ENCODE measurements around the gene RAC3. TPM values are rescaled to one million over a fixed set of nuclear protein-coding genes. Genes with fewer than 3 reads are reported as not detected.

The RAC3 gene
- polyA plus RNA-seq, 2 of the 4 experiments (the other 2 are of a cell fraction) = 9.9 to 21.0 TPM

- no peak for TF ChIP-seq E2F6 (IDR thresholded peaks at IDR 0.05; ENCODE audit: borderline replicate concordance, low read depth)
- no peak for TF ChIP-seq EP300 (IDR thresholded peaks at IDR 0.05)
- no peak for TF ChIP-seq JUNB (IDR thresholded peaks at IDR 0.05)
- TF ChIP-seq CEBPB (IDR thresholded peaks at IDR 0.05) = no peak
- no peak for TF ChIP-seq CHD4 (IDR thresholded peaks at IDR 0.05; ENCODE audit: borderline replicate concordance)
Observed at GRCh38 chr17:81999976-82000802, 31.3 kb upstream of the RAC3 start (continued).

- POLR2A ChIA-PET = interaction anchor here (0.6 kb wide), 1 partner anchor 23 kb away, joined by 3 read pairs; no protein-coding TSS in a partner anchor
- H3K27ac ChIP-seq = peak overlapping the region in 1 of 2 experiments; percentile 93; a peak in 3 of 6 replicates
- H3K4me3 ChIP-seq = no peak overlapping the region
- H3K9me3 ChIP-seq = no peaks in the 10 kb centered on the region
- DNase-seq (ENCODE audit: low read depth in 1 of 2, low spot score in 1 of 2) (no peak), ATAC-seq (no peak), FAIRE-seq (no peak)
- TF ChIP-seq JUNB (IDR thresholded peaks at IDR 0.05) (no peak), KDM5A (IDR thresholded peaks at IDR 0.05) (no peak), ZSCAN20 (CRISPR knock-in tag; IDR thresholded peaks at IDR 0.05) (no peak), HOXB5 (CRISPR knock-in tag; IDR thresholded peaks at IDR 0.05) (no peak), JUN (IDR thresholded peaks at IDR 0.05) (no peak), HES2 (IDR thresholded peaks at IDR 0.05) (no peak), RFX5 (IDR thresholded peaks at IDR 0.05) (no peak), CBX2 (IDR thresholded peaks at IDR 0.05; ENCODE audit: borderline replicate concordance, low read depth) (no peak), RCOR1 (IDR thresholded peaks at IDR 0.05; ENCODE audit: low read depth, low read length) (no peak), RAD21 (conservative IDR thresholded peaks at IDR 0.05 in 1 of 2, IDR thresholded peaks at IDR 0.05 in 1 of 2) (no peak), RNF2 (IDR thresholded peaks at IDR 0.05; ENCODE audit: borderline replicate concordance, low read depth) (no peak)
- CTCF ChIA-PET = interaction anchor here (0.6 to 33.2 kb wide), 3 partner anchors 19 to 388 kb away, joined by 3 to 794 read pairs (median 198); partner anchors contain the start of genes CENPX, LRRC45 and NOTUM
- H3K4me2 ChIP-seq = no peak overlapping the region
- WGBS (ENCODE audit: missing lambda C conversion rate) = 90% methylated on average over 21 of the region's 32 CpGs
- peaks cover 54% of the 10 kb centered on the region for H3K4me1 ChIP-seq
Observed at GRCh38 chr17:82000803-82001570, 30.5 kb upstream of the RAC3 start.

- H3K27ac ChIP-seq = peak overlapping the region in 1 of 2 experiments; percentile 93; a peak in 4 of 6 replicates
- no peak overlapping the region for H3K4me2 ChIP-seq
- peaks cover 60% of the 10 kb centered on the region for H3K4me1 ChIP-seq
- 94% methylated on average over 15 of the region's 17 CpGs for WGBS (ENCODE audit: missing lambda C conversion rate)
- POLR2A ChIA-PET = interaction anchor here (0.6 kb wide), 1 partner anchor 24 kb away, joined by 3 read pairs; no protein-coding TSS in a partner anchor
- no peak for ATAC-seq
- DNase-seq (ENCODE audit: low read depth in 1 of 2, low spot score in 1 of 2) = no peak
- CTCF ChIA-PET = interaction anchor here (0.6 to 33.2 kb wide), 5 partner anchors 12 to 388 kb away, joined by 3 to 794 read pairs (median 6); partner anchors contain the start of genes CENPX, LRRC45 and NOTUM
- H3K4me3 ChIP-seq = no peak overlapping the region
- TF ChIP-seq TP53 (CRISPR knock-in tag; IDR thresholded peaks at IDR 0.05) (no peak), CTCF (IDR thresholded peaks at IDR 0.05) (no peak), GATA3 (IDR thresholded peaks at IDR 0.05; ENCODE audit: borderline replicate concordance) (no peak), CHD2 (IDR thresholded peaks at IDR 0.05; ENCODE audit: low read length, partially characterized antibody) (no peak), PBX3 (IDR thresholded peaks at IDR 0.05) (no peak), JUN (IDR thresholded peaks at IDR 0.05) (no peak)
- no peaks in the 10 kb centered on the region for H3K9me3 ChIP-seq
- no peak for FAIRE-seq
Observed at GRCh38 chr17:82001571-82002056, 29.9 kb upstream of the RAC3 start.

Data from A549 (cell line).